Measurements from ENCODE around the gene FBLN1. TPM values are rescaled to one million over a fixed set of nuclear protein-coding genes. Genes with fewer than 3 reads are reported as not detected.
A peak's percentile ranks its signal among the peaks of the same experiment; 100 is the strongest.

The FBLN1 gene
- total RNA-seq, 4 donors from 2014 or later = 33.7 to 546 (median 86.3) TPM

DNA sequence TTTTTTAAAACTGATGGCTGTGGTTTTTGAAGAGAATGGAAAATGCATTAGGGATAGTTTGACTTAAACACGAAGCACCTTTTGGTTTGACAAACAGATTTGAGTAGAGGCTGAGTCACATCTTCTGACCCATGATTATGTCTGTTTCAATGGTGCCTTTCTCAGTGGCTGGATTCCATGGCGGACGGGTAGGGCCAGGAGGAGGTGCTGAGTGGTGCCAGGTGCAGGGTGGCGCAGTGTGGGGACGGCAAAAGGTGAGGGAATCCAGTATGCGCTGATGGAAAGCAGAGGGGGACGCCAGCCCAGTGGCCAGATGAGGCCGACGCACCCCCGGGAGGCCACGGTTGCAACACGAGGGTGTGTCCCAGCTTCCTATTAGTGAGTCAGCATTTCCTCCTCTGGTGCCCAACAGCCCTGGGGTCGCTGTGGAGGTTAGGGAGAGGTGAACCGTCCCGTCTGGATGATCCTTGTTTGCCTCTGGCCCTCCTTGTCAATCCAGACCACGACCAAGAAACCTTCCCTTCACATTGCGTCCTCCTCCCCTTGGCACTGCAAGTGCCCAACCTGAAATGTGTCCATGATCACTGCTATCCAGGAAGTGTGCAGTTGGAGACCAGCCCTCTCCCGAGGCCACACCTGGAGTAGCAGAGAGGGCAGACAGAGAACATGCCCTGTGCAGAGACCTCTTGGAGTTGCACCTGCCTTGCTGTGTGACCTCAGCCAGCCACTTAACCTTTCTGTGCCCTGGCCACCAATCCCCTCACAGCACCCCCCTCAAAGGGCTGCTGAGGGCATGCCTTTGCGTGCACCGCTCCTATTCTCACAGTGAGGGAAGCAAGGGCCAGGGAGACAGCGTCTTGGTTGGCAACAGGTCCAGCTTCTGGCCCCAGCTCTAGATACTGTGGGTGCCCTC is 136.4 kb downstream of the FBLN1 start:
- Histone ChIP-seq H3K9me3 (no peaks in the 10 kb centered on the region), H3K4me1 (peaks cover 14 to 40% (median 24%) of the 10 kb centered on the region in 3 donors), H3K27ac (peak overlapping the region; percentile 75 to 90 (median 84)), H3K36me3 (no peaks in the 10 kb centered on the region), H3K27me3 (peaks cover 0 to 42% (median 0%) of the 10 kb centered on the region in 4 donors), H3K4me3 (peak overlapping the region in 3 of 4 donors; percentile 7 to 26 (median 14))
- intact Hi-C loops (cut with DNase I) = no loop called here
- no peak for TF ChIP-seq POLR2A (IDR thresholded peaks at IDR 0.05)
- TF ChIP-seq, protein P1, sequence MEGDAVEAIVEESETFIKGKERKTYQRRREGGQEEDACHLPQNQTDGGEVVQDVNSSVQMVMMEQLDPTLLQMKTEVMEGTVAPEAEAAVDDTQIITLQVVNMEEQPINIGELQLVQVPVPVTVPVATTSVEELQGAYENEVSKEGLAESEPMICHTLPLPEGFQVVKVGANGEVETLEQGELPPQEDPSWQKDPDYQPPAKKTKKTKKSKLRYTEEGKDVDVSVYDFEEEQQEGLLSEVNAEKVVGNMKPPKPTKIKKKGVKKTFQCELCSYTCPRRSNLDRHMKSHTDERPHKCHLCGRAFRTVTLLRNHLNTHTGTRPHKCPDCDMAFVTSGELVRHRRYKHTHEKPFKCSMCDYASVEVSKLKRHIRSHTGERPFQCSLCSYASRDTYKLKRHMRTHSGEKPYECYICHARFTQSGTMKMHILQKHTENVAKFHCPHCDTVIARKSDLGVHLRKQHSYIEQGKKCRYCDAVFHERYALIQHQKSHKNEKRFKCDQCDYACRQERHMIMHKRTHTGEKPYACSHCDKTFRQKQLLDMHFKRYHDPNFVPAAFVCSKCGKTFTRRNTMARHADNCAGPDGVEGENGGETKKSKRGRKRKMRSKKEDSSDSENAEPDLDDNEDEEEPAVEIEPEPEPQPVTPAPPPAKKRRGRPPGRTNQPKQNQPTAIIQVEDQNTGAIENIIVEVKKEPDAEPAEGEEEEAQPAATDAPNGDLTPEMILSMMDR (IDR thresholded peaks at IDR 0.05) = peak in 2 of 6 experiments; percentile 36 to 39
- DNase-seq = peak; percentile 15
- WGBS, 2 donors = 8 to 26% methylated on average over 10 to 15 of the region's 21 CpGs

DNA sequence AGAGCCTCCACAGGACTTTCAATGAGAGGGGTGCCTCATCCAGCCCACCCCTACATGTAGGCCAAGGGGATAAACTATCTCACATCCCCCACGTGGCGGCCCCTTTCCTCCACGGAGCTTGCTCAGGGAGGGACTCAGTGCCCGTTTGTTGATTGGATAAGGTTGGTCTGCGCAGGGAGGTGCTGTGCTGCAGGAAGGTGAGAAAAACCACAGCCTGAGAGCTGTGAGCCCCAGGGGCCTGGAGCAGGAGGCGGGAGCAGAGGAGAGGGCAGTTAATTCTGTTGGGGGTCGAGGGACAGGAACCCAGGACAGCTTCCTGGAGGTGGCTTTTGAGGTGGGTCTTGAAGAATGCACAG is 137.0 kb downstream of the FBLN1 start:
- DNase-seq = no peak
- TF ChIP-seq, protein P1 (IDR thresholded peaks at IDR 0.05) = no peak
- TF ChIP-seq POLR2A (IDR thresholded peaks at IDR 0.05) = no peak
- intact Hi-C loops (cut with DNase I) = loop anchor here (5.0 to 10.0 kb wide), 2 partner anchors 62 to 225 kb away; no protein-coding TSS in a partner anchor
- Histone ChIP-seq H3K4me3 (no peak overlapping the region), H3K36me3 (no peaks in the 10 kb centered on the region), H3K27ac (peak overlapping the region; percentile 75 to 90 (median 84)), H3K27me3 (peaks cover 0 to 44% (median 0%) of the 10 kb centered on the region in 4 donors), H3K4me1 (peaks cover 14 to 40% (median 24%) of the 10 kb centered on the region in 3 donors), H3K9me3 (no peaks in the 10 kb centered on the region)
- WGBS, 2 donors = 67 to 75% methylated on average over 3 of the region's 7 CpGs

DNA sequence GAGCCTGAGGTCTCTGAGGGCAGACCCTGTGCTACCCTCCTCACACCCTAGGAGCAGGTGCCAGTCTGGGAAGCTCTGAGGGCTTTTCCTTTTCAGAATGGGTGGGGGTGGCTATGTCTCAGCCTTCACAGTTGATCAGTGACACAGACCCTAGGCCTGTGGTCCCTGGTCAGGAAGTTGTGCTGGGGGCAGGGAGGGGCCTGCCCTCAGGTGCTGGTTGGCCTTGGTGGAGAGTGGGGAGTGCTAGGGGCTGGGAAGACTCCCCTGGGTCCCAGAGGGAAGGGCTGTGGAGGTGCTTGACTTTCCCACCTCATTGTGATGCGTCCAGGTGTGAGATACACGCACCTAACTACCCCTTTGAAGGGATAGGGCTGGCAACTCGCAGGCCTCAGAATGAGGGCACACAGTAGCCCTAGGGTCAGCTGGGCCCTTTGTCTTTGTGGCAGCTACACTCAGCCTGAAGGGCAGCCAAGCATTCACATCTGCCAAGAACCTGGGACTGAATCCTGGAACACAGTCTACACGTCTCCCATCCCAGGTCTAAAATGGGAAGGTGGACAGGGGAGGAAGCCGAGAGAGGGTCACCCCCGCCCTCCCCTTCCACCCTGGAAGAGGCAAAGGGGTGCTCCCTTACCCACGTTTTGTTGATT is 137.7 kb downstream of the FBLN1 start:
- TF ChIP-seq, protein P1 (IDR thresholded peaks at IDR 0.05) = no peak
- TF ChIP-seq POLR2A (IDR thresholded peaks at IDR 0.05) = no peak
- Histone ChIP-seq H3K9me3 (no peaks in the 10 kb centered on the region), H3K4me3 (no peak overlapping the region), H3K27ac (peak overlapping the region; percentile 75 to 90 (median 84)), H3K27me3 (peaks cover 0 to 50% (median 2%) of the 10 kb centered on the region in 4 donors), H3K4me1 (peaks cover 15 to 45% (median 27%) of the 10 kb centered on the region in 3 donors), H3K36me3 (no peaks in the 10 kb centered on the region)
- WGBS, 2 donors = 81 to 83% methylated on average over 3 to 5 of the region's 7 CpGs
- intact Hi-C loops (cut with DNase I) = loop anchor here (5.0 to 10.0 kb wide), 2 partner anchors 63 to 224 kb away; no protein-coding TSS in a partner anchor
- no peak for DNase-seq

DNA sequence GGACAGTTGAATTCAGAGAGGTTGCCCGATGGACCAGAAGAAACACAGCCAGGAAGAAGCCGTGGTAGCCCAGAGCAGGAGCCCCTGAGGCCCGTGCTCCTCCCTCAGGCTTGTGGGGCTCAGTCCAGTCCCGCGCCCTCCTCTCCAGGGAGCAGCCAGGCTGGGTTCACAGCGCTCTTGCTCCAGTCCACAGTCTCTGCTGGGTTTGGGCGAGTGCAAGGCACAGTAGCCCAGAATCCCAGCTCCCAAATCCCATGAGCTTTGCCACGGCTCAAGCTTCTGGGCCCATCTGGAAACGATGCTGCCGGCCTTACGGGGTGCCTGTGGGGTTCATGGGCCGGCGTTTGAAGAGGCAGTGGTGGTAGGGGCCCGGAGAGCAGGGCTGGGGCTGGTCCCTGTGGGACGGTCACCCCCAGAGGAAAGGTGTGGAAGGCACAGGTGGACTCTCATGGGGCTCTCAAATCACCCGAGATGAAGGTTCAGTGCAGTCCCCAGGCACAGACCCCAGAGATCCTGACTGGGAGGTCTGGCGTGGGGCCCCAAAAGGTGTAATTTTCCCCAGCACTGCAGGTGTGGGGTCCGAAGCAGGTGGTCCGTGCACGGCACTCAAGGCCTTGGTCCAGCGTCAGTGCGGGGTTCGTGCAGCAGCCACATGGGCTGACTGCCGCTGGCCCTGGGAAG is 138.4 kb downstream of the FBLN1 start:
- intact Hi-C loops (cut with DNase I) = loop anchor here (5.0 to 10.0 kb wide), 2 partner anchors 64 to 224 kb away; no protein-coding TSS in a partner anchor
- WGBS, 2 donors = 82 to 93% methylated on average over 8 to 11 of the region's 24 CpGs
- Histone ChIP-seq H3K4me3 (no peak overlapping the region), H3K36me3 (no peaks in the 10 kb centered on the region), H3K9me3 (no peaks in the 10 kb centered on the region), H3K27ac (no peak overlapping the region), H3K4me1 (peaks cover 22 to 52% (median 31%) of the 10 kb centered on the region in 3 donors), H3K27me3 (peaks cover 0 to 55% (median 2%) of the 10 kb centered on the region in 4 donors)
- DNase-seq = no peak
- TF ChIP-seq POLR2A (IDR thresholded peaks at IDR 0.05) = no peak
- TF ChIP-seq, protein P1 (IDR thresholded peaks at IDR 0.05) = no peak
